ELF-1 (cell line): Measurements from ENCODE around the gene VPREB3.
A peak's percentile ranks its signal among the peaks of the same experiment; 100 is the strongest.

Source experiments
- DNase-seq: peaks from one replicate; pipeline ENCODE4 v3.0.0-alpha.2; 2016; ENCODE audit warnings: low read depth, low spot score

Gene VPREB3

DNA sequence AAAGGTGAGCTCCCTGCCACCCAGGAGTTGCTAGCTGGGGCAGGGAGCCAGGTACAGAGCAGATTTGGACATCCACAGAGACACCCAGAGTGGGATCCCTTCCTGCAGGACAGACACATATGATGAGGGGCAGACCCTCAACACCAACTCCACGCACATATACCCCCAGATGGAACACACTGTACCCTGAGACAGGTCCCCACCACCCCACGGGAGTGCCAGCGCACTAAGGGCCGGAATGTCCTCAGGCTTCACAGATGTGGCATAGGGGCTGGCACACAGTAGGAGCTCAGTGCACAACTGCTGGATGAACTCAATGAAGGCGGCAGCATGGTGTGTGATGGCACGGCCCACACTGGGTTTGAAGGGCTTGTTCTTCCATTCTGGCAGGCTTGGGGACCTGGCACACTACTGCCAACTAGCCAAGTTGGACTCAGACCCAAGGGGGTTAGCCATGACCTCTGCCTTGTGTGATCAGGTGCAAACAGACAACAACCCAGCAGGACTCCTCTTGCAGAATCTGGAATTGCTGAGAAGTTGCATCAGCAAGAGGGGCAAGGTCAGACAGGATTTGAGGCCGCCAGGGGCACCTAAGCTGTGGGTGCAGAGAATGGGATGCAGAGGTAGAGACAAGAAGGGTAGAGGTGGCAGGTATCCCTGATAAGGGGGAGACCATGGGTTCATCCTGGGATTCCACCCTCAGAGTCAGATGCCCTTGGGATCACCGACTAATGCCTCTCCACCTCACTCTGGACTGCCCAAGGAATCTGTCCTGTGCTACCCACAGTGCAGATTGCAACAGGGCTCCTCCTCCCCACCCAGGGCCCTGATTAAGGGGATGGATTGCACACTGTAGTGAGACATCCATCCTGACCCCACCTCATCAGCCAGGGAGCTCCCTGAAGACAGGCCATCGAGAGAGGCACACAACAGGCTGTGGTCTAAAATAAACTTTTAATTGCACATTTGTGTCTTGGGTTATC is 11.0 kb upstream of the VPREB3 start:
- DNase-seq = no peak

DNA sequence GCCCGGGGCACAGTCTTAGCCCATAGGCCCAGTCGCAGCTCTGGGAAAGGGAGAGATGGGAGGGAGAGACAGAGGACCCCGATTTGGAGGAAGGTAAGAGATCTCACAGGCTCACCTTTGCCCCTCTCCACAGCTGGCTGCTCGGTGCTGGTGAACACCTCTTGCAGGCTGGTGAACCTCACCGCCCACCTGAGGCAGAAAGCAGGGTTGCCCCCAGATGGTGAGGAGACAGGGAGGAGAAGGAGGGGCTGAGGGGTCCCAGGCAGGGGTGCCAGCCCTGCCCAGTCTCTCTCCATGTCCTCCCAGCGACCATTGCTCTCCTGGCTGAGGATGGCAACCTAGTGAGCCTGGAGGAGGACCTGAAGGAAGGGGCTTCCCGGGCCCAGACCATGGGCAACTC is 9.7 kb upstream of the VPREB3 start:
- no peak for DNase-seq

DNA sequence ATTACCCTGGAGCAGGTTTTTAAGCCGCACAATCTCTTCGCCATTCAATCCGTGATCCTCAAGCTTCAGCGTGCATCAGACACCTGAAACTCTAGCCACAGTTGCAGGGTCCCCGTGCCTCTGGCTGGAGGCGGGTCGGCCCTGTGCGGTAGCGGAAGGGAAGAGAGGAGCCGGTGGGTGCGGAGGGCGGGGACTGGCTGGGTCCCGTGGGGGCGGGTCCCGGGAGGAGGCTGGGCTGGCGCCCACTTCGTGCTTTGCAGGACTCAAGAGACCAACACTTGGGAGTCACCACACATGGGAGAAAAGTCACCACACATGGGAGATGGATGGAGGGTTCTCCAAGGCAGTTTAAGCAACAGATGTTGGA is 9.3 kb upstream of the VPREB3 start:
- no peak for DNase-seq

DNA sequence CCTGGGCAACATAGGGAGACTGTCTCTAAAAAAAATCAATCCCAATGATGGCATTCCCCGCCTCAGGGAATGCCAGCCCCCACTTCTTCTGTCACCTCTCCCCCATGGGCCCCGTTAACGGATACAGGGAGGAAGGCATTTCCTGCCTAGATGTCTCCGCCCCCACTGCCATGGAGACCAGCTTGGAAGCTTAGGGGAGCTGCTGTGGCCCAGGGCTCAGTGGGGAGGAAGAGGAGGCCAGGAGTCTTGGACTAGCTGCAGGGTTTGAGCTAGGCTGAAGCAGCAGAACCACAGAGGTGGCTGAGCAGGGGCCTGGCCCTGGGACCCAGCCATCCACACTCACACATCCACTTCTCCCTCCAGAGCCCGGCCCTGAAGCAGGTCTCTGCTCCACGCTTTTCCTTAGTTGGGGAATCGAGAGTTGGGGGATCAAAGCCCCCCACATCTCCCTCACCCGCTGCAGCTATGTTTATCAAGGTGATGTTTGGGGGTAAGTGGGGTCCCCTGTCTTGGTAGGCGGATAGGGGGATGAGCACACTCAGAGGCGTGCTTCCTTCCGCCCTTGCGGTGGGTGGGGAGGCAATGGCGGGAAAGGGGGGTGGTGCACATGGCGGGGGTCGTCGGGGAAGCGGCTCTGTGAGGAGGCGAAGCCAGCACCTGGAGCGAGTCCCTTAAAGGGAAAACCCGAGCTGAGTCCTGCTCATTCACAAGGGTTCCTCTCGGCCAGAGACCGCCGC is 8.8 kb upstream of the VPREB3 start, which contains the start of gene C22orf15:
C22orf15 (plus strand) TSS at position 149 of the 737 bp plus-strand sequence; CDS start at position 466, 317 bp downstream.
- no peak for DNase-seq

DNA sequence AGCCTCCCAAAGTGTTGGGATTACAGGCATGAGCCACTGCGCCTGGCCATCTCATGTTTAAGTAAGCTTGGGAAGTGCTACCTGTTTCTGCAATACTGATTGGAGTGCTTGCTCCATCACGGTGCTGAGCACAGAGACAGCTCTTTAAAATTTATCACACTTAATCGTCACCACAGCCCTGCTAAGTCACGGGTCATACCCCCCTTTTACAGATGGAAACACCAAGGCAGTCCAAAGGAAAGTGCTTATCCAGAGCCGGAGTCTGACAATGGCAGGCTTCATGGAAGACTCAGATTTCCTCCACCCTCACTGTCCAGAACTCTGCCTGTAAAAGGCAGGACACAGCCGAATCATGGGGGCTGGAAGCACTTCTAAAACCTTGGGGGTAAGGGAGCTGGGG is 5.8 kb upstream of the VPREB3 start:
- DNase-seq = no peak

DNA sequence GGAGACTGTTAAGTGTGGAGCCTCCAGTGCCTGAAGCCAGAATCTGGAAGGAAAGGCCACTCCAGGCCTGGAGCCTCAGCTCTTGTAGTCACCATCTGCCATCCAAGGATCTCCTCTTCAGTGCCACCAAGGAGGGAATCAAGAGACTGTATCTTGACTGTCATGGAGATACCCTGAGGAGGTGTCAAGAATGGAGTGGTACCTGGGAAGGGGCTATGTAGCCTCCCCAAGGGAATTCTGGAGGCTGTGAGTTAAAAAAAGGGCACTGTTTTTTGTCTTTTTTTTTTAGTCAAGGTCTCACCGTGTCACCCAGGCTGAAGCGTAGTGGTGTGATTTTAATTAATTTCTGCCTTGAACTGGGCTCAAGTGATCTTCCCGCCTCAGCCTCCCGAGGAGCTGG is 5.3 kb upstream of the VPREB3 start:
- DNase-seq = no peak

DNA sequence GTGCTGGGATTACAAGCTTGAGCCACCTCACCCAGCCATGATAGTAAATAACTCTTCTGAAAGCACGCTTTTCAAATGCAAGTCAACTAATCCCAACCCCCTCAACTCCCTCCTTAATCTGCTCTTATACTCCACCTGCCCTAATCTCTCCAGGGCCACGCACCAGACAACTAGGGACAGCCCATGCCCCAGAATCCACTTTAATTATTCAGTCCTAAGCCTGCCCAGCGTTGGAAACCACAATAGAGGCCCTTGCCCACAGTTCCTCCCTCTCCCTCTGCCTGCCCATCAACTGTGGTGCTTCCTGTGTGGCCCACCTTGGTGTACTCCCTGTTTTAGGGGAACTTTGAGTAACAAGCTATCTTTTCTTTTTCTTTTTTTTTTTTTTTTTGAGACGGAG is 2.7 kb upstream of the VPREB3 start:
- no peak for DNase-seq

DNA sequence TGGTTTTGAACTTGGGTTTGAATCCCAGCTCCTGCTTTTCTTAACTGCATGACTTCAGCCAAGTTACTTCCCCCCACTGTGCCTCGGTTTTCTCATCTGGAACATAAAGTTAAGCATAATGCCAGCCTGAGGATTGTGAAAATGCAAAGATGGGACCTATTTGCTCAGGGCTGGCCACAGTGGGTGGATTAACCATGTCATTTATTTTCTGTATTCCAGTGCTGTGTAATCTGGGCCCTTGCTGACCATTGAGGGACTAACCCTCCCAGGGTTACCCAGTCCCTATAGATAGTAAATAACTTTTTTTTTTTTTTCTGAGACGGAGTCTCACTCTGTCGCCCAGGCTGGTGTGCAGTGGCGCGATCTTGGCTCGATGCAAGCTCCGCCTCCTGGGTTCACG is 1.5 kb upstream of the VPREB3 start:
- DNase-seq = no peak

DNA sequence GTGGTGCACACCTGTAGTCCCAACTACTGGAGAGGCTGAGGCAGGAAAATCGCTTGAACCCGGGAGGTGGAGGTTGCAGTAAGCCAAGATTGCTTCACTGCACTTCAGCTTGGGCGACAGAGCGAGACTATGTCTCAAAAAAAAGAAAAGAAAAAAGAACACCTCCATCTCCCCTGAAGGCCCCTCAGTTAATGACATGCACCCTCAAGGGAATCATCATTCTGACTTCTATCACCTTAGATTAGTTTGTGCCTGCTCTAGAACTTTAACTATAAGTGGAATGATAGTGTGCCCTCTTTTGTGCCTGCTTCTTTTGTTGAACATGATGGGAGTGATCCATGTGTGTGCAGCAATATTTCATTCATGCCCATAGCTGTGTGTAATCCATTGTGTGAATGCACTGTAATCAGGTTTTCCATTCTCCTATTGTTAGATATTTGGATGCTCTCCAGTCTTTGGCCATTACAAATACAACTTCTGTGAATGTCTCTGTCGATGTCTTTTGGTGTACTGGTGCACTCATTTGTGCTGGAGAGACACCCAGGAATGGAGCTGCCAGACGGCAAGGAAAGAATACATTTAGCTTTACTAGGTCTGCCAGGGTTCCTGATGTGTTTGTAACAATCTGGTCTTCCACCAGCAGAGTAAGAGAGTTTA is 883 bp upstream of the VPREB3 start:
- no peak for DNase-seq

DNA sequence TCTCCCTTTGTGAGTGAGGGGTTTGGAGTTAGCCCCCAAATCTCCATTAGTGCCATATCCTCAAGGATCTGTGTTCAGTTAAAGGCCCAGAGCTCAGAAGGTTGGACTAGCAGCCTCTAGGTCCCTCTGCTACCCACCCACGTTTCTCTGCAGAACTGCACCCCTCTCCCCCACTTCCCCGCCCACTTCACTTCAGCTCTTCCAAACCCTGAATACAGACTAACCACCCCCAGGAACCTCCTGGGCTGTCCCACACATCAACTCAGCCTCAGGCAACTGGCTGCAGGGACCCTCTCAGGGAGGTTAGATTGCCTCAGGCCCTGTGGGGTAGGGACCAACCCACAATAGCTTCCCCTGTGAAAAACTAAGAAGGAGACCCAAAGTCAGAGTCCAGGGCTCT is 840 bp downstream of the VPREB3 start:
- DNase-seq = no peak

DNA sequence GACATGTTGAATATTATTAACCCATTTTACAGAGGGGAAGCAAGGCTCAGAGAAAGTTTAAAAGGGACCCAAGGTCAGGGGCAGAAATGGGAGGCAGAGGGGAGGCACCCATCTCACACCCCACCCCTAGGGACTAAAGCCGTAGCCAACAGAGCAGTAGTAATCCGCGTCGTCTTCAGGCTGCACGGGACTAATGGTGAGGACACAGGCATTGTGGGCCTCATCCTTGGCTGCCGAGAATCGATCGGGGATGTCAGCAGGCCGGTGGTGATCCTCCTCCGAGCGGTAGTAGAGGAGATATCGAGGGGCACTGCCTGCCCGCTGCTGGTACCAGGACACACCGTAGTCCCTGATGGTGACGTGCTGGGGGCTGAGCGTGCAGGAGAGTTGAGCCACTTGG is 1.5 kb downstream of the VPREB3 start:
- no peak for DNase-seq

DNA sequence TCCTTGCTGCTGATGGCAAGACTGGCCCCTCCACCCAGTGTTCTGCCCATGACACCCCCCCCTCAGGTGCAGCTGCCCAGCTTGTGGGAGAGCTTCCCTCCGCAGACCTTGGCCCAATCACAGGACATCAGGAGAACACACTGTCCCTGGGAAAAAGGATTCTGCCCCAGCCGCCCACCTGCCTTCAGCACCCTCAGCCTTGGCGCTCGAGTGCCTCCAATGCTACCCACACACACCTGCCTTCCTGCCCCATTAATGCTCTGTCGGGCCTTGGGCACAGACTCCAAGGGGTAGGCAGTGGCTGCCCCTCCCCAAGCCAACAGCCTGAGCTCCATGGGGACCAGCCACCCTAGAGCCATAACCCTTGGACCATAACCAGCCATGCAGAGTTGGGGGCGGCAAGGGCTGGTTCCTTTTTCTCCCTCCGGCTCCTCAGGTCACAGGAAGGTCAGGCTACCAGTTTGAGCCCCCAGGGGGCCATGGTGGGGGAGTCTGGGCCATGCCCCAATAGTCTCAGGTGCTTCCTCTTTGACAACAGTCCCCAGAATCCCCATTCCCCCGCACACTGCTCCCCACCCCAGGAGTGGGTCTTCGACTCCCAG is 2.0 kb downstream of the VPREB3 start:
- DNase-seq = no peak

DNA sequence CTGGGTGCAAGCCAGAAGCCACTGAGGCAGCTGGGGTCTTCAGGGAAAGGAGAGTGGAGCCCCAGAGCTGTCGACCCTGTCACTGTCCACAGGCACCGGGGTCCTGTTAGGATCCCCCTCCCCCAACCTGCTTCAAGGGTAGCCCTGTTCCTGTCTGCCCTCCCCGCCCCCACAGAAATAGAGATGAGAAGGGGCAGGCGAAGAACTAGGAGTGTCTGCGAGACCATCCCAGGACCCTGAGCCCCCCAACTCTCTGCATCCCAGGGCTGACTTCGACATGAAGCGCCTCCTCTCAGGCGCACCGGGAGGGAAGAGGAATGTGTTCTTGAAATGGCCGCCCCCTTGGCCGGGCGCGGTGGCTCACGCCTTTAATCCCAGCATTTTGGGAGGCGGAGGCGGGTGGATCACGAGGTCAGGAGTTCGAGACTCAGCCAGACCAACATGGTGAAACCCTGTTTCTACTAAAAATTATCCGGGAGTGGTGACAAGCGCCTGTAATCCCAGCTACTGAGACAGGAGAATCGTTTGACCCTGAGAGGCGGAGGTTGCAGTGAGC is 2.7 kb downstream of the VPREB3 start:
- no peak for DNase-seq

DNA sequence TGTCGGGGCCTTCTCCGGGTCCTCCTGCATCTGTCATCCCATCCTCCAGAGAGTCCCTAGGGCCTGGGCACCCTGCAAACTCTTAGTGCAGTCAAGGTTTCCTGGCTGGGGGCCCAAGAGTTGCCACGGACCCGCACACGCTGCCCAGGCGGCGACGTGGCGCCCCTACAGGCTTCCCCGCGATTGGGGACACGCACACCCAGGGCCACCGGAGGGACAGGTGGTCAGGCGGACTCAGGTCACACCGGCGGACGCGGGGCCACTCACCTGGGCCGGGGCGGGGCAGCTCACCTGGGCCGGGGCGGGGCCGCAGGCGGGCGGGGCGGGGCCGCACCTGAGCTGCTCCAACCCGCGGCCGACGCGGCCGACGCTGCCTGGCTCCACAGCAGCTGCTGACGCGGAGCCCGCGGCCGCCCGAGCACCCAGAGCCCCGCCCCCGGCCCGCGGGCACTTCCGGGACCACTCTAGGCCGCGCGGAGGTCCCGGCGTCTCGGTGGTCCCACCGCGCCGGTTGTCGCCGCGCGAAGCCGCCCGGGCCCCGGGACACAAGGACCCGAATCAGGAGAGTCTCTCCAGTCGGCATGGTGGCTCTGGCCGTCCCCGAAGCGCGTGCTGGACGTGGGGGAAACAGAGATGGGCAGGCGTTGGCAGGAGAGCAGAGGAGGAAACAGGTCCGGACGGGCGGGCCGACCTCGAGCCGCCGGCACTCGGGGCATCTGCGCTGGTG is 3.3 kb downstream of the VPREB3 start, which contains the start of gene ZNF70:
ZNF70 (minus strand) TSS at position 399 of the 727 bp plus-strand sequence. CDS start 5,972 bp downstream, outside the sequence.
- DNase-seq = peak; percentile 90

DNA sequence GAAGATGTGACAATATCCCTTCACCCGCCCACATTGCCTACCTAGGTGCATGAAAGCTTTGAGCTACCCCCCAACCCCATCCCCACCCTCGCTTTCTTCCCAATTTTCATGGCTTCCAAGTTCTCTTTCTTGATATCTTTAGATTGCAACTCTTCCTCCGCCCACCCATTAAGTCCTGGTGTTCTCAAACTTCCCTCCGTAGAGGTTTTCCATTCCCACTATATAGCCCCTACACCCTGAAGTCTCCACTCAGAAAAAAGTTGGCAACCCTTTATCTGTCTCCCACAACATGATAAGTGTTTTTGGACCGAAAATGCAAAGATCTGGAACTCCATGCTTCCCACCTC is 3.9 kb downstream of the VPREB3 start:
- no peak for DNase-seq

DNA sequence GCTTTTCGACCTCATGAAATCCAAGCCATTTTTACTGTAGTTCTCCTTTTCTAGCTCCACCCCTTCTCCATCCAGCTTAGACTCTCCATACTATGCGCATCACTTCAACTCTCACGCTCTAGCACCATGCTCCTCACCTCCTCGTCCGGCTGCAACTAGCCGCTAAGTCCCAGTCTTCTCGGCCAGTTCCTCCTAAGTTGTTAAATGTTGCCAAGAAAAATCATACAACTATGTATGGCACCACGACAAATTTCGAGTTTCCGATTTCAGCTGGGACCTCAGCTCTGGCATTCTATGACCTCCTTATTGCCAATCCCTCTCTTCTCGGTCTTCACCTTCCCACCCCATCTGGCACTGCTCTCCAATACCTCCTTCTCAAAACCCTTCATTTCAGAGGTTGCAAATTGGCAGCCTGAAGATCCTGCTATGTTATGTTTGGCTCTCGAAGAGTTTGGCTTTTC is 4.4 kb downstream of the VPREB3 start:
- DNase-seq = no peak

DNA sequence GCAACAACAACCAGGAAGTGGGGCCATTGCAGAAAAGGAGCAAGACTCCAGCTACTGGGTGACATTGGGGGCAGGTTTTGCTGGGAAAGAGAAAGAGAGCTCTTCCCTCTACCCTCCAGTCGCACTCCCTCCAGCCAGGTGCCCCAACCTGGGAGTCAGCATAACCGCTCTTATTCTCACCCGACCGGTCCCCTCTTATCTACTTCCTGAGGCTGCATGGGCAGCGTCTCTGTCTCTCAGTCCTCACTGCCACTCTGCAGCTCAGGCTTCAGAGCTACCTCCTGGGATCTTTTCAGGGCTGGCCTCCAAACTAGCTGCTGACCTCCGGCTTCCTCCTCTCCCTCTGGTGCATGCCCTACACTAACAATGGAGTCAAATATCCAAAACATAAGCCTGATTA is 8.4 kb downstream of the VPREB3 start:
- DNase-seq = no peak

DNA sequence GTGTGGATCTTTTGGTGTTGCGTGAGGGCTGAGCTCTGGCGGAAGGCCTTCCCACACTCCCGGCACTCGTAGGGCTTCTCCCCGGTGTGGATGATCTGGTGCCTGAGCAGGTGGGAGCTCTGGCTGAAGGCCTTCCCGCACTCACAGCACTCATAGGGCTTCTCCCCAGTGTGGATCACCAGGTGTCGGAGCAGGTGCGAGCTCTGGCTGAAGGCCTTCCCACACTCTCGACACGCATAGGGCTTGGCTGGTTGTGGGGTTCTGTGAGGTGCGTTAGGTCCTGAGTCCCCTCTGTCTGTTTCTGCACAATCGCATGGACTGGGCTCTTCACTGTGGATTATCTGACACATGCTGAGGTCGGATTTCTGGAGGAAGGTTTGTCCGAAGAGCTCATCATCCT is 9.7 kb downstream of the VPREB3 start:
- DNase-seq = no peak

DNA sequence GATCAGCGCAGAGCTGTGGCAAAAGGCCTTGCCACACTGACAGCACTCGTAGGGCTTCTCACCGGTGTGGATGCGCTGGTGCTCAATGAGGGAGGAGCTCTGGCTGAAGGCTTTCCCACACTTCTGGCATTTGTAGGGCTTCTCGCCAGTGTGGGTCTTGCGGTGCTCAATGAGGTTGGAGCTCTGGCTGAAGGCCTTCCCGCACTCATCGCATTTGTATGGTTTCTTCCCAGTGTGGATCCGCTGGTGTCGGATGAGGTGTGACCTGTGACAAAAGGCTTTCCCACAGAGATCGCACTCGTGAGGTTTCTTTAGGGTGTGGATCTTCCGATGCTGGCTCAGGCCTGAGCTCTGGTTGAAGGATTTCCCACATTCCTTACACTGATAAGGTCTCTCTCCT is 10.2 kb downstream of the VPREB3 start:
- no peak for DNase-seq

DNA sequence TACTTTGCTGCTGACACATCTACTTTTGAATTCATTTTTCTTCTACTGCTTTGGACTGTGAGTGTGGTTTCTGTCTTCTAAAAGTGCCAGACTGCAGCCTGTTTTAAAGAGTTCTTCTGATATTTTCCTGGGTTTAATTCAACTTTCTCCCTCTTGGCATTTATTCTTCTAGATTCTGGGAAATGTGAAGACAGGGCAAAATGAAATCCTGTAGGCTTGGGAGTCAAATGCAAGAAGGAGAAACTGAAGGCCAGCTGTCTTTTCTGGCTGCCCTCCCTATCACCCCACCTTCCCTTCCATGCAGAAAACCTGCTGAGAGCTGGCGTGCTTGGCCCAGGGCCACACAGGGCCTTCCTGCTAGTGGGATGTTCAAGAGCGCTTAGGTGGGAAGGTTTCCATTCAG is 10.9 kb downstream of the VPREB3 start:
- no peak for DNase-seq
